ENCODE measurements around the gene ADSL.

- TF ChIP-seq CTCF (IDR thresholded peaks at IDR 0.05) = no peak
- no peak for TF ChIP-seq POLR2A (IDR thresholded peaks at IDR 0.05)
Measured at GRCh38 chr22:40310081-40310767, 36.1 kb upstream of the ADSL start.
